CD14-positive monocyte (primary cell): ENCODE results near the gene TRAPPC3L. TPM values are rescaled to one million over a fixed set of nuclear protein-coding genes. Genes with fewer than 3 reads are reported as not detected.
A peak's percentile ranks its signal among the peaks of the same experiment; 100 is the strongest.

Experiments used
- DNase-seq, 3 donors: peaks; one replicate each; pipeline ENCODE4 v3.0.0-alpha.2; 2011 to 2022
- H2AFZ ChIP-seq: 2 replicates; pipeline ENCODE4 v1.6.0; 2012; ENCODE audit warnings: mild to moderate bottlenecking, low read depth, low read length, inconsistent platforms; ENCODE audit not compliant: insufficient read depth, poor library complexity, severe bottlenecking
- H3K27ac ChIP-seq, 2 donors: 1 replicate in 1 of 2; 2 replicates in 1 of 2; pipeline ENCODE4 v1.5.1; 2012 to 2013; ENCODE audit warnings: low read length in 2 of 2, control low read depth in 1 of 2, inconsistent platforms in 1 of 2, low read depth in 1 of 2, mild to moderate bottlenecking in 1 of 2
- H3K27me3 ChIP-seq, 2 donors: one replicate each; pipeline versions ENCODE4 v1.6.0 to v1.6.1; 2011 to 2013; ENCODE audit warnings: low read length in 2 of 2; ENCODE audit not compliant: control insufficient read depth in 2 of 2, insufficient read depth in 2 of 2
- H3K36me3 ChIP-seq, 2 donors: replicated peaks in 1 of 2; 1 replicate in 1 of 2; 2 replicates in 1 of 2; pipeline versions ENCODE4 v1.5.1 to v1.6.1; 2012 to 2013; ENCODE audit warnings: low read length in 2 of 2, control low read depth in 1 of 2, inconsistent platforms in 1 of 2, mild to moderate bottlenecking in 1 of 2; ENCODE audit not compliant: insufficient read depth in 2 of 2, control insufficient read depth in 1 of 2
- H3K4me1 ChIP-seq, 2 donors: 1 replicate in 1 of 2; 2 replicates in 1 of 2; pipeline versions ENCODE4 v1.5.1 to v1.6.1; 2012 to 2013; ENCODE audit warnings: low read length in 2 of 2, control low read depth in 1 of 2, inconsistent platforms in 1 of 2, mild to moderate bottlenecking in 1 of 2, moderate library complexity in 1 of 2; ENCODE audit not compliant: insufficient read depth in 2 of 2, control insufficient read depth in 1 of 2
- H3K4me2 ChIP-seq: replicated peaks from 2 replicates; pipeline ENCODE3; 2012; ENCODE audit warnings: low read length, moderate library complexity, mild to moderate bottlenecking; ENCODE audit not compliant: poor library complexity, severe bottlenecking; ENCODE audit errors: extremely low read depth
- H3K4me3 ChIP-seq, 3 experiments: fragments of 200-600 bp in 1 of 3; sonication (generic) in 1 of 3; replicated peaks in 1 of 3; 1 replicate in 2 of 3; 2 replicates in 1 of 3; pipeline ENCODE4 v1.5.1; 2011 to 2013; ENCODE audit warnings: low read length in 3 of 3, mild to moderate bottlenecking in 3 of 3, control low read depth in 2 of 3, low read depth in 2 of 3, inconsistent platforms in 1 of 3, moderate library complexity in 1 of 3
- H3K79me2 ChIP-seq: 2 replicates; pipeline ENCODE4 v1.6.0; 2012; ENCODE audit warnings: mild to moderate bottlenecking, control low read depth, inconsistent platforms, low read length, moderate library complexity; ENCODE audit not compliant: insufficient read depth
- H3K9ac ChIP-seq: 2 replicates; pipeline ENCODE4 v1.6.0; 2017; ENCODE audit warnings: low read length, mild to moderate bottlenecking; ENCODE audit not compliant: insufficient read depth, poor library complexity, severe bottlenecking
- H3K9me3 ChIP-seq, 2 donors: replicated peaks in 1 of 2; 1 replicate in 1 of 2; 2 replicates in 1 of 2; pipeline versions ENCODE4 v1.5.1 to v1.6.1; 2012 to 2013; ENCODE audit warnings: low read length in 2 of 2, control low read depth in 1 of 2; ENCODE audit not compliant: control insufficient read depth in 1 of 2, insufficient read depth in 1 of 2
- H4K20me1 ChIP-seq: 2 replicates; pipeline ENCODE4 v1.6.0; 2012; ENCODE audit warnings: mild to moderate bottlenecking, low read length, control low read depth, moderate library complexity; ENCODE audit not compliant: insufficient read depth
- H3K27ac Mint-ChIP-seq, 7 donors: one replicate each; pipeline ENCODE4 v1.8.0; 2020; ENCODE audit warnings: mild to moderate bottlenecking in 7 of 7, mixed read lengths in 7 of 7, moderate library complexity in 6 of 7, inconsistent platforms in 2 of 7
- H3K27me3 Mint-ChIP-seq, 3 donors: one replicate each; pipeline ENCODE4 v1.8.0; 2021 to 2022; ENCODE audit warnings: low read depth in 3 of 3, mild to moderate bottlenecking in 3 of 3, mixed read lengths in 3 of 3, moderate library complexity in 3 of 3, inconsistent platforms in 1 of 3
- H3K36me3 Mint-ChIP-seq, 2 donors: one replicate each; pipeline ENCODE4 v1.8.0; 2020; ENCODE audit warnings: mixed read lengths in 2 of 2, inconsistent platforms in 1 of 2, mild to moderate bottlenecking in 1 of 2
- H3K4me1 Mint-ChIP-seq: one replicate; pipeline ENCODE4 v1.8.0; 2020; ENCODE audit warnings: mild to moderate bottlenecking, mixed read lengths
- H3K4me3 Mint-ChIP-seq, 2 donors: one replicate each; pipeline ENCODE4 v1.8.0; 2020; ENCODE audit warnings: mild to moderate bottlenecking in 2 of 2, mixed read lengths in 2 of 2, moderate library complexity in 1 of 2
- H3K9me3 Mint-ChIP-seq, 7 donors: one replicate each; pipeline ENCODE4 v1.8.0; 2020 to 2022; ENCODE audit warnings: mixed read lengths in 7 of 7, mild to moderate bottlenecking in 6 of 7, moderate library complexity in 6 of 7, inconsistent platforms in 2 of 7
- CTCF ChIP-seq: fragments of 200-600 bp; IDR thresholded peaks from one replicate; pipeline ENCODE4 v1.8.0; 2022; ENCODE audit warnings: antibody characterized with exemption, mild to moderate bottlenecking
- WGBS: methylation state at CpG from one replicate; pipeline ENCODE4 v1.1.5; 2013; ENCODE audit warnings: missing lambda C conversion rate; ENCODE audit not compliant: insufficient coverage; 5-methylcytosine and 5-hydroxymethylcytosine counted together
- intact Hi-C, 2 donors: fragments of 100-400 bp; cut with micrococcal nuclease; formaldehyde crosslinking; loops; one replicate each; pipeline versions ENCODE4 v1.15.0 to v1.15.1; 2023
- polyA plus RNA-seq, 3 donors: library from polyadenylated mRNA; depleted of rRNA in 1 of 3; unstranded in 2 of 3; stranded (reverse) in 1 of 3; fragments of 300-500 nt in 2 of 3; fragments of >200 nt in 1 of 3; fragmentation: Illumina TruSeq in 2 of 3; gene quantifications; 1 replicate in 2 of 3; 2 replicates in 1 of 3; pipeline ENCODE4 v1.2.3, GENCODE V29; 2012 to 2021

TRAPPC3L gene
- polyA plus RNA-seq, 3 donors: 0.17 TPM; not detected in 2

DNA sequence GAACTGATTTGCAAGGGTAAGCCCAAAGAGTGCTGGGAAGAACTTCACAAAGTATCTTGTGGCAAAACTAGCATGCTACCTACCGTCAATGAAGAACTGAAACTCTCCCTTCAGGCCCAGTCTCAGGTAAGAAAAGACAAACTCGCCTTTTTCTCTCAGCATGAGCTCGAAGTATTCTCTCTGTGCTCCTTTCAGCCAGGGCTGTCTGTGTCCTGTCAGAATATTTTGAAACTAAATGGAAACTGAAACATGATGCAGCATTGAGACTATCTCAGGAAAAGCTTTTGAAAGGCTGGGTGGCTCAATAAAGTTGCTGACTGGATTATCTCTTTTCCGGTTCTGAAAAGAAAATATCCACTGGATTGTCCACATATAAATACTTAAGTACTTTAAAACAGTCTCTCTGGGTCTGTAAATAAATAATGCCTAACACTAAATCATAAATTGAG lies 33.3 kb downstream of the TRAPPC3L start:
- H3K4me3 Mint-ChIP-seq: no peak overlapping the region
- peaks cover 0 to 12% (median 10%) of the 10 kb centered on the region in 7 donors for H3K9me3 Mint-ChIP-seq
- H3K4me1 Mint-ChIP-seq: peaks cover 12% of the 10 kb centered on the region
- no peak overlapping the region for H3K27ac Mint-ChIP-seq
- DNase-seq: no peak
- intact Hi-C loops: no loop called here
- no peaks in the 10 kb centered on the region for H3K79me2 ChIP-seq
- H3K4me2 ChIP-seq: no peak overlapping the region
- no peak for TF ChIP-seq CTCF
- H3K27ac ChIP-seq: no peak overlapping the region
- H3K36me3 Mint-ChIP-seq: no peaks in the 10 kb centered on the region
- 55% methylated on average over 2 of the region's 4 CpGs for WGBS
- H3K9ac ChIP-seq: no peak overlapping the region
- peaks cover 2 to 4% of the 10 kb centered on the region in 2 donors for H3K9me3 ChIP-seq
- H3K4me3 ChIP-seq: no peak overlapping the region
- H2AFZ ChIP-seq: no peak overlapping the region
- H4K20me1 ChIP-seq: no peaks in the 10 kb centered on the region
- no peaks in the 10 kb centered on the region for H3K36me3 ChIP-seq
- H3K4me1 ChIP-seq: peaks cover 7% of the 10 kb centered on the region in 2 donors
- peaks cover 0 to 4% (median 1%) of the 10 kb centered on the region in 3 donors for H3K27me3 Mint-ChIP-seq
- H3K27me3 ChIP-seq: no peaks in the 10 kb centered on the region

DNA sequence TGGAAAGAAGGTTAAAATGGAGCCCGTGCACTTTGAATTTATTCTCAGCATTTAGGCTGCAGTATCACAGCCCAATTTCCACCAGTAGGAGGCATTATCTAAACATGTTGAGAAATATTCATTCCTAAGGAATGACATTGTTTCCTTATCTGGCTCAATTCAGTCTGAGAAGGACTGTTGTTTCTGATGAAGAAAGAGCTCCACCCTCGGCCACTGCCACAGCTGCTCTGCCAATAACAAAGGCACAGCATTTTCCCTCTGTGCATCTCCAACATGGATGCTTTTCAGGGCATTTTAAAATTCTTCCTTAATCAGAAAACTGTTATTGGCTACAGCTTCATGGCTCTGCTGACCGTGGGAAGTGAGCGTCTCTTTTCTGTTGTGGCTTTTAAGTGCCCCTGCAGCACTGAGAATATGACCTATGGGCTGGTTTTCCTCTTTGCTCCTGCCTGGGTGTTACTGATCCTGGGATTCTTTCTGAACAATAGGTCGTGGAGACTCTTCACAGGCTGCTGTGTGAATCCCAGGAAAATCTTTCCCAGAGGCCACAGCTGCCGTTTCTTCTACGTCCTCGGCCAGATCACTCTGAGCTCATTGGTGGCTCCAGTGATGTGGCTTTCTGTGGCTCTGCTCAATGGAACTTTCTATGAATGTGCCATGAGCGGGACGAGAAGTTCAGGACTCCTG lies 33.9 kb downstream of the TRAPPC3L start, which contains the start of gene CALHM5:
Gene CALHM5, plus strand, starts transcription at position 216 of the 687 bp plus-strand sequence. Its CDS starts 58 bp downstream, at position 274.
- no peak for DNase-seq
- no peak within 1 kb of the TSS for H3K4me2 ChIP-seq
- H3K27ac ChIP-seq: no peak within 1 kb of the TSS
- intact Hi-C loops: no loop called here
- H3K4me1 ChIP-seq: peaks cover 7% of the 10 kb centered on the region in 2 donors
- H3K9me3 Mint-ChIP-seq: peaks cover 0 to 12% (median 10%) of the 10 kb centered on the region in 7 donors
- no peaks in the 10 kb centered on the region for H3K79me2 ChIP-seq
- TF ChIP-seq CTCF: peak; percentile 28
- peaks cover 0 to 4% (median 1%) of the 10 kb centered on the region in 3 donors for H3K27me3 Mint-ChIP-seq
- no peak within 1 kb of the TSS for H3K4me3 Mint-ChIP-seq
- H3K4me1 Mint-ChIP-seq: peaks cover 12% of the 10 kb centered on the region
- no peaks in the 10 kb centered on the region for H4K20me1 ChIP-seq
- no peak within 1 kb of the TSS for H3K27ac Mint-ChIP-seq
- no peak within 1 kb of the TSS for H3K9ac ChIP-seq
- H3K36me3 Mint-ChIP-seq: no peaks in the 10 kb centered on the region
- no peak within 1 kb of the TSS for H2AFZ ChIP-seq
- H3K36me3 ChIP-seq: no peaks in the 10 kb centered on the region
- H3K9me3 ChIP-seq: peaks cover 2 to 4% of the 10 kb centered on the region in 2 donors
- no peaks in the 10 kb centered on the region for H3K27me3 ChIP-seq
- 100% methylated on average over 8 of the region's 10 CpGs for WGBS
- H3K4me3 ChIP-seq: no peak within 1 kb of the TSS
